B cell (primary cell): ENCODE measurements around the gene SPINDOC. TPM values are rescaled to one million over a fixed set of nuclear protein-coding genes. Genes with fewer than 3 reads are reported as not detected.

ENCODE experiments used
- ATAC-seq: fragments of 200-7000 bp; cut with Tn5 transposase; one replicate; pipeline ENCODE4 v1.10.0; 2021; ENCODE audit warnings: low read depth, mild to moderate bottlenecking, moderate number of reproducible peaks, moderate library complexity
- CTCF ChIA-PET: fragments of 350-600 bp; sonication (Branson Sonifier 250); formaldehyde crosslinking; loops from one replicate; lab custom pipeline; 2021; ENCODE audit warnings: antibody characterized with exemption, inconsistent platforms; lab: Charles Lee
- POLR2A ChIA-PET: fragments of 350-600 bp; sonication (Branson Sonifier 250); formaldehyde crosslinking; loops from one replicate; lab custom pipeline; 2021; ENCODE audit warnings: antibody characterized with exemption; lab: Charles Lee
- DNase-seq: peaks from one replicate; pipeline ENCODE4 v3.0.0; 2013
- H2AFZ ChIP-seq: 2 replicates; pipeline ENCODE4 v1.6.1; 2012; ENCODE audit warnings: mild to moderate bottlenecking, low read depth, low read length; ENCODE audit not compliant: insufficient read depth, poor library complexity, severe bottlenecking
- H3K27ac ChIP-seq, 2 donors: 1 replicate in 1 of 2; 2 replicates in 1 of 2; pipeline ENCODE4 v1.5.1; 2012 to 2013; ENCODE audit warnings: low read length in 2 of 2, mild to moderate bottlenecking in 2 of 2, moderate library complexity in 1 of 2
- H3K27me3 ChIP-seq, 4 experiments: fragments of 200-600 bp in 1 of 4; sonication (generic) in 1 of 4; replicated peaks in 1 of 4; 1 replicate in 2 of 4; 2 replicates in 2 of 4; pipeline versions ENCODE4 v1.6.1 to v1.7.0; 2013 to 2016; ENCODE audit warnings: low read length in 3 of 4, mild to moderate bottlenecking in 2 of 4, mixed read lengths in 1 of 4, moderate library complexity in 1 of 4; ENCODE audit not compliant: insufficient read depth in 4 of 4, control insufficient read depth in 3 of 4; ENCODE audit errors: control extremely low read depth in 1 of 4
- H3K36me3 ChIP-seq, 2 experiments: replicated peaks in 1 of 2; 1 replicate in 1 of 2; 2 replicates in 1 of 2; pipeline versions ENCODE4 v1.6.1 to v1.7.1; 2013; ENCODE audit warnings: low read length in 1 of 2; ENCODE audit not compliant: insufficient read depth in 2 of 2, control insufficient read depth in 1 of 2; ENCODE audit errors: control extremely low read depth in 1 of 2, extremely low read depth in 1 of 2
- H3K4me1 ChIP-seq, 2 donors: fragments of 200-600 bp in 1 of 2; sonication (generic) in 1 of 2; 1 replicate in 1 of 2; 2 replicates in 1 of 2; pipeline versions ENCODE4 v1.5.1 to v1.6.1; 2013 to 2017; ENCODE audit warnings: low read length in 2 of 2; ENCODE audit not compliant: control insufficient read depth in 2 of 2, insufficient read depth in 2 of 2
- H3K4me2 ChIP-seq: replicated peaks from 2 replicates; pipeline ENCODE3; 2012; ENCODE audit warnings: mild to moderate bottlenecking, low read depth, low read length; ENCODE audit not compliant: poor library complexity, severe bottlenecking
- H3K4me3 ChIP-seq, 5 experiments: fragments of 200-600 bp in 1 of 5; sonication (generic) in 1 of 5; 1 replicate in 3 of 5; 2 replicates in 2 of 5; pipeline versions ENCODE4 v1.5.1 to v1.7.0; 2011 to 2016; ENCODE audit warnings: low read length in 4 of 5, mild to moderate bottlenecking in 4 of 5, low read depth in 2 of 5, control low read depth in 1 of 5, moderate library complexity in 1 of 5; ENCODE audit not compliant: insufficient read depth in 1 of 5; ENCODE audit errors: control extremely low read depth in 1 of 5, extremely low read depth in 1 of 5
- H3K79me2 ChIP-seq: fragments of 200-600 bp; sonication (generic); one replicate; pipeline ENCODE4 v1.6.0; 2016; ENCODE audit warnings: low read length; ENCODE audit not compliant: control insufficient read depth, insufficient read depth
- H3K9ac ChIP-seq: fragments of 200-600 bp; sonication (generic); 2 replicates; pipeline ENCODE4 v1.6.1; 2017; ENCODE audit warnings: mild to moderate bottlenecking, low read length, moderate library complexity
- H3K9me3 ChIP-seq, 3 donors: one replicate each; pipeline versions ENCODE4 v1.6.1 to v1.7.1; 2013; ENCODE audit warnings: low read length in 2 of 3; ENCODE audit not compliant: control insufficient read depth in 2 of 3, insufficient read depth in 1 of 3; ENCODE audit errors: control extremely low read depth in 1 of 3
- H4K20me1 ChIP-seq: 2 replicates; pipeline ENCODE4 v1.6.0; 2012; ENCODE audit warnings: mild to moderate bottlenecking, low read length; ENCODE audit not compliant: insufficient read depth, control insufficient read depth, poor library complexity, severe bottlenecking
- H3K27ac Mint-ChIP-seq: one replicate; pipeline ENCODE4 v1.8.0; 2021; ENCODE audit warnings: mixed read lengths
- H3K27me3 Mint-ChIP-seq: one replicate; pipeline ENCODE4 v1.8.0; 2021; ENCODE audit warnings: mixed read lengths
- H3K4me1 Mint-ChIP-seq: one replicate; pipeline ENCODE4 v1.8.0; 2021; ENCODE audit warnings: mixed read lengths
- H3K4me3 Mint-ChIP-seq: one replicate; pipeline ENCODE4 v1.8.0; 2021; ENCODE audit warnings: mixed read lengths
- H3K9me3 Mint-ChIP-seq: one replicate; pipeline ENCODE4 v1.8.0; 2022; ENCODE audit warnings: mixed read lengths; ENCODE audit not compliant: insufficient read depth
- CTCF ChIP-seq: fragments of 200-600 bp; IDR thresholded peaks from one replicate; pipeline ENCODE4 v1.8.0; 2022; ENCODE audit warnings: antibody characterized with exemption, mild to moderate bottlenecking
- EZH2 ChIP-seq: IDR thresholded peaks from 2 replicates; pipeline ENCODE4 v1.6.1; 2012; ENCODE audit warnings: borderline replicate concordance, low read depth, mild to moderate bottlenecking, moderate library complexity, low read length; ENCODE audit not compliant: insufficient read depth, poor library complexity, severe bottlenecking
- WGBS: methylation state at CpG from one replicate; pipeline ENCODE4 v1.1.5; 2013; ENCODE audit warnings: missing lambda C conversion rate; ENCODE audit not compliant: insufficient coverage; 5-methylcytosine and 5-hydroxymethylcytosine counted together
- intact Hi-C: fragments of 100-400 bp; cut with micrococcal nuclease; formaldehyde crosslinking; loops from one replicate; pipeline ENCODE4 v1.10.0; 2022
- polyA plus RNA-seq: library from polyadenylated mRNA; depleted of rRNA; stranded (reverse); fragments of >200 nt; gene quantifications from 2 replicates; pipeline ENCODE4 v1.2.3, GENCODE V29; 2012
- total RNA-seq, 2 donors: library from RNA; stranded (reverse); fragments of 120-200 nt in 1 of 2; gene quantifications; 1 replicate in 1 of 2; 2 replicates in 1 of 2; pipeline versions ENCODE4 v1.2.3 to v1.2.4, GENCODE V29; 2013 to 2022

The SPINDOC gene
- total and polyA plus RNA-seq, 2 donors (not counting 1 experiment from before 2014, with no cell fraction given): 10.5 to 23.9 TPM

GRCh38 chr11:63873311-63873710 is 60.1 kb downstream of the SPINDOC start:
- Histone ChIP-seq H3K36me3 (peaks cover 0 to 31% of the 10 kb centered on the region in 2 experiments), H3K4me3 (no peak overlapping the region), H3K4me2 (no peak overlapping the region), H3K9me3 (no peaks in the 10 kb centered on the region), H2AFZ (no peak overlapping the region), H3K4me1 (peaks cover 39 to 48% of the 10 kb centered on the region in 2 donors), H3K9ac (no peak overlapping the region), H3K27me3 (no peaks in the 10 kb centered on the region), H3K79me2 (peaks cover 99% of the 10 kb centered on the region), H4K20me1 (peaks cover 99% of the 10 kb centered on the region), H3K27ac (no peak overlapping the region)
- ChIA-PET CTCF (interaction anchor here (0.8 to 1.7 kb wide), 2 partner anchors 10 to 37 kb away, joined by 3 to 5 read pairs; no protein-coding TSS in a partner anchor), POLR2A (interaction anchor here (0.6 kb wide), 1 partner anchor 941 kb away, joined by 3 read pairs; no protein-coding TSS in a partner anchor)
- Mint-ChIP-seq H3K27me3 (no peaks in the 10 kb centered on the region), H3K9me3 (no peaks in the 10 kb centered on the region), H3K4me3 (no peak overlapping the region), H3K4me1 (peaks cover 58% of the 10 kb centered on the region), H3K27ac (no peak overlapping the region)
- TF ChIP-seq CTCF: no peak
- no peak for TF ChIP-seq EZH2
- 40% methylated on average over 1 of the region's 5 CpGs for WGBS
- DNase-seq (no peak), ATAC-seq (no peak)
- intact Hi-C loops: no loop called here

- Histone ChIP-seq H3K9me3 (no peaks in the 10 kb centered on the region), H3K4me1 (peaks cover 27 to 36% of the 10 kb centered on the region in 2 donors), H3K27me3 (no peaks in the 10 kb centered on the region), H3K4me2 (no peak overlapping the region), H3K36me3 (peaks cover 0 to 34% of the 10 kb centered on the region in 2 experiments), H3K4me3 (no peak overlapping the region), H3K27ac (no peak overlapping the region), H4K20me1 (peaks cover 99% of the 10 kb centered on the region), H2AFZ (no peak overlapping the region), H3K79me2 (peaks cover 99% of the 10 kb centered on the region), H3K9ac (no peak overlapping the region)
- Mint-ChIP-seq H3K4me1 (peaks cover 53% of the 10 kb centered on the region), H3K27me3 (no peaks in the 10 kb centered on the region), H3K27ac (no peak overlapping the region), H3K4me3 (no peak overlapping the region), H3K9me3 (no peaks in the 10 kb centered on the region)
- DNase-seq (no peak), ATAC-seq (no peak)
- TF ChIP-seq CTCF (no peak), EZH2 (no peak)
- POLR2A ChIA-PET: no interaction called here
- intact Hi-C loops: no loop called here
- CTCF ChIA-PET: interaction anchor here (0.6 to 0.8 kb wide), 2 partner anchors 17 to 38 kb away, joined by 3 to 5 read pairs; no protein-coding TSS in a partner anchor
- 80% methylated on average over 5 of the region's 6 CpGs for WGBS
Measured at GRCh38 chr11:63874511-63874910, 61.3 kb downstream of the SPINDOC start.
